WTC11 (cell line): Measurements from ENCODE around the gene MEIS1.

Experiments
- ATF1 ChIP-seq: sonication (generic); formaldehyde crosslinking; IDR thresholded peaks from 2 replicates; pipeline ENCODE4 v1.8.1; 2023; ENCODE audit warnings: mild to moderate bottlenecking, moderate library complexity, missing genetic modification reagents
- ATF2 ChIP-seq: sonication (generic); formaldehyde crosslinking; IDR thresholded peaks from 2 replicates; pipeline ENCODE4 v1.8.1; 2022; ENCODE audit warnings: low read depth, missing genetic modification reagents, borderline replicate concordance
- CTCF ChIP-seq: fragments of 200-600 bp; IDR thresholded peaks from 2 replicates; pipeline ENCODE4 v1.8.0; 2022; ENCODE audit warnings: antibody characterized with exemption
- E2F5 ChIP-seq: sonication (generic); formaldehyde crosslinking; IDR thresholded peaks from 2 replicates; pipeline ENCODE4 v1.8.1; 2022; ENCODE audit warnings: mild to moderate bottlenecking, moderate library complexity, missing genetic modification reagents
- ZNF416 ChIP-seq: fragments of 250-450 bp; sonication (Bioruptor Pico); IDR thresholded peaks from 2 replicates; pipeline ENCODE4 v1.9.0; 2021; ENCODE audit warnings: mild to moderate bottlenecking, inconsistent platforms

- TF ChIP-seq ZNF416 (no peak), CTCF (no peak), ATF2 (CRISPR knock-in tag) (no peak), ATF1 (CRISPR knock-in tag) (no peak), E2F5 (no peak)
Observed at GRCh38 chr2:66423391-66424124, 11.4 kb upstream of the MEIS1 start.
